HEK293 (cell line): Measurements from ENCODE around the gene HADHA.

Experiments used
- CTCF ChIA-PET: fragments of 350-600 bp; formaldehyde crosslinking; extraction: SDS; loops from one replicate; lab custom pipeline; 2021; ENCODE audit warnings: antibody characterized with exemption; lab: Yijun Ruan, JAX
- POLR2A ChIA-PET: fragments of 300-600 bp; formaldehyde crosslinking; extraction: SDS; loops from one replicate; lab custom pipeline; 2020; ENCODE audit warnings: antibody characterized with exemption, inconsistent platforms; lab: Yijun Ruan, JAX
- H3K27ac ChIP-seq: fragments of 200-500 bp; sonication (Bioruptor generic); 2 replicates; pipeline ENCODE4 v1.5.1; 2014; ENCODE audit warnings: low read depth, low read length, control low read depth, inconsistent platforms; ENCODE audit errors: extremely low read depth
- H3K36me3 ChIP-seq, 2 experiments: fragments of 200-500 bp in 1 of 2; sonication (Bioruptor generic) in 1 of 2; 1 replicate in 1 of 2; 2 replicates in 1 of 2; pipeline ENCODE4 v1.5.1; 2014 to 2017; ENCODE audit warnings: inconsistent platforms in 2 of 2, low read length in 2 of 2; ENCODE audit not compliant: control insufficient read depth in 2 of 2, insufficient read depth in 1 of 2
- H3K4me1 ChIP-seq: fragments of 200-500 bp; sonication (Bioruptor generic); 2 replicates; pipeline ENCODE4 v1.5.1; 2014; ENCODE audit warnings: mild to moderate bottlenecking, low read length, inconsistent platforms; ENCODE audit not compliant: control insufficient read depth, insufficient read depth
- H3K4me3 ChIP-seq: 2 replicates; pipeline ENCODE4 v1.5.1; 2011; ENCODE audit warnings: low read depth, mild to moderate bottlenecking, control low read depth, low read length, moderate library complexity
- H3K9me3 ChIP-seq: fragments of 200-500 bp; sonication (Bioruptor generic); 2 replicates; pipeline ENCODE4 v1.5.1; 2014; ENCODE audit warnings: low read depth, low read length, inconsistent platforms; ENCODE audit not compliant: control insufficient read depth, insufficient read depth
- HOXD13 ChIP-seq: sonication (generic); formaldehyde crosslinking; IDR thresholded peaks from 2 replicates; pipeline ENCODE4 v1.8.0; 2022; ENCODE audit warnings: missing genetic modification reagents, borderline replicate concordance
- KLF7 ChIP-seq: fragments of 450-650 bp; formaldehyde crosslinking; IDR thresholded peaks from 2 replicates; pipeline ENCODE4 v1.5.1; 2016; ENCODE audit warnings: missing biosample characterization, missing genetic modification characterization, borderline replicate concordance
- PRDM1 ChIP-seq: fragments of 450-650 bp; formaldehyde crosslinking; IDR thresholded peaks from 2 replicates; pipeline ENCODE4; 2016; ENCODE audit warnings: missing biosample characterization, missing genetic modification characterization
- TCF7L2 ChIP-seq: IDR thresholded peaks from 2 replicates; pipeline ENCODE4 v1.6.1; 2011; ENCODE audit warnings: low read depth, mild to moderate bottlenecking, inconsistent platforms, low read length, moderate library complexity, borderline replicate concordance
- YY2 ChIP-seq: fragments of 450-650 bp; formaldehyde crosslinking; IDR thresholded peaks from 2 replicates; pipeline ENCODE4 v1.5.1; 2016; ENCODE audit warnings: missing biosample characterization, missing genetic modification characterization
- ZNF114 ChIP-seq: fragments of 450-650 bp; formaldehyde crosslinking; IDR thresholded peaks from 2 replicates; pipeline ENCODE4 v1.5.0; 2017; ENCODE audit warnings: missing biosample characterization, missing genetic modification characterization
- ZNF211 ChIP-seq: fragments of 450-650 bp; formaldehyde crosslinking; IDR thresholded peaks from 2 replicates; pipeline ENCODE4 v1.5.1; 2016; ENCODE audit warnings: low read depth, missing biosample characterization, missing genetic modification characterization
- ZNF341 ChIP-seq: fragments of 450-650 bp; formaldehyde crosslinking; IDR thresholded peaks from 2 replicates; pipeline ENCODE4; 2016; ENCODE audit warnings: low read depth, missing biosample characterization, missing genetic modification characterization
- ZNF558 ChIP-seq: fragments of 450-650 bp; formaldehyde crosslinking; IDR thresholded peaks from 2 replicates; pipeline ENCODE4 v1.5.1; 2016; ENCODE audit warnings: missing biosample characterization, missing genetic modification characterization
- ZNF623 ChIP-seq: fragments of 450-650 bp; formaldehyde crosslinking; IDR thresholded peaks from 2 replicates; pipeline ENCODE4 v1.5.1; 2016; ENCODE audit warnings: missing biosample characterization, missing genetic modification characterization
- ZNF629 ChIP-seq: fragments of 450-650 bp; formaldehyde crosslinking; IDR thresholded peaks from 2 replicates; pipeline ENCODE4 v1.5.1; 2017; ENCODE audit warnings: missing biosample characterization, missing genetic modification characterization
- ZNF664 ChIP-seq: fragments of 450-650 bp; formaldehyde crosslinking; IDR thresholded peaks from 2 replicates; pipeline ENCODE4 v1.5.1; 2016; ENCODE audit warnings: missing biosample characterization, missing genetic modification characterization
- ZNF677 ChIP-seq: fragments of 450-650 bp; IDR thresholded peaks from 2 replicates; pipeline ENCODE4 v1.5.0; 2018; ENCODE audit warnings: missing biosample characterization, mild to moderate bottlenecking, missing genetic modification characterization, moderate library complexity
- ZNF701 ChIP-seq: fragments of 450-650 bp; formaldehyde crosslinking; IDR thresholded peaks from 2 replicates; pipeline ENCODE4 v1.5.1; 2016; ENCODE audit warnings: missing biosample characterization, missing genetic modification characterization
- TF ChIP-seq, protein P1 (sequence below): fragments of 450-650 bp; formaldehyde crosslinking; IDR thresholded peaks from 2 replicates; pipeline ENCODE4 v1.5.1; 2016; ENCODE audit warnings: missing biosample characterization, missing genetic modification characterization, low read depth
- TF ChIP-seq, protein P2 (sequence below): fragments of 450-650 bp; formaldehyde crosslinking; IDR thresholded peaks from 2 replicates; pipeline ENCODE4 v1.5.1; 2016; ENCODE audit warnings: missing biosample characterization, missing genetic modification characterization
- TF ChIP-seq, protein P3 (sequence below): fragments of 450-650 bp; formaldehyde crosslinking; IDR thresholded peaks from 2 replicates; pipeline ENCODE4 v1.5.1; 2017; ENCODE audit warnings: missing biosample characterization, missing genetic modification characterization
- TF ChIP-seq, protein P4 (sequence below): fragments of 450-650 bp; formaldehyde crosslinking; optimal IDR thresholded peaks from 2 replicates; pipeline ENCODE3; 2016; ENCODE audit warnings: missing biosample characterization, mild to moderate bottlenecking, missing genetic modification characterization
- TF ChIP-seq, protein P5 (sequence below): fragments of 450-650 bp; formaldehyde crosslinking; IDR thresholded peaks from 2 replicates; pipeline ENCODE4 v1.5.1; 2016; ENCODE audit warnings: missing biosample characterization, missing genetic modification characterization

The HADHA gene

DNA sequence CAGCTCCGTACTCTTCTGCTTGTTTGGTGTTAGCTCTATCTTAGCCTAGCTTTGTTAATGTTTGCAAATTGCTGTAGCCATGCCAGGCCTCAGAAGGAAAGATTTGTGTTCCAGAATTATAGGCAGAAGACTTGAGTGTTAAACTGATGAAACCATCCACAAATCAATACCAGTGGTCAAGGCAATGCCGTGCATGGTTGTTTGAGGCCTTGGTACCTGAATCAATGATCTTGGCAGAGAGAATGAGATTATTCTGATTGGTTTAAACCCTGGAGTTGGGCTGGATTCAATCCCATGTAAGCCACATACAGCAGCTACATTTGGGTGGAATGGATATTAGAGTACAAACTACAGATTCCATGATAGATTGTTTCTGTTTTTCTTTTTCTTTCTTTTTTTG lies 5.2 kb upstream of the HADHA start:
- CTCF ChIA-PET, result interaction anchor here (1.0 kb wide), 1 partner anchor 54 kb away, joined by 3 read pairs; no protein-coding TSS in a partner anchor
- Histone ChIP-seq H3K4me3 (no peak overlapping the region), H3K27ac (no peak overlapping the region), H3K4me1 (no peaks in the 10 kb centered on the region; the same call in 1 of the 2 replicates), H3K36me3 (0 out of 3 replicates have a peak, but pooled peaks cover 0 to 3% of the 10 kb centered on the region in 2 experiments)
- POLR2A ChIA-PET, result no interaction called here
- TF ChIP-seq, protein P1, sequence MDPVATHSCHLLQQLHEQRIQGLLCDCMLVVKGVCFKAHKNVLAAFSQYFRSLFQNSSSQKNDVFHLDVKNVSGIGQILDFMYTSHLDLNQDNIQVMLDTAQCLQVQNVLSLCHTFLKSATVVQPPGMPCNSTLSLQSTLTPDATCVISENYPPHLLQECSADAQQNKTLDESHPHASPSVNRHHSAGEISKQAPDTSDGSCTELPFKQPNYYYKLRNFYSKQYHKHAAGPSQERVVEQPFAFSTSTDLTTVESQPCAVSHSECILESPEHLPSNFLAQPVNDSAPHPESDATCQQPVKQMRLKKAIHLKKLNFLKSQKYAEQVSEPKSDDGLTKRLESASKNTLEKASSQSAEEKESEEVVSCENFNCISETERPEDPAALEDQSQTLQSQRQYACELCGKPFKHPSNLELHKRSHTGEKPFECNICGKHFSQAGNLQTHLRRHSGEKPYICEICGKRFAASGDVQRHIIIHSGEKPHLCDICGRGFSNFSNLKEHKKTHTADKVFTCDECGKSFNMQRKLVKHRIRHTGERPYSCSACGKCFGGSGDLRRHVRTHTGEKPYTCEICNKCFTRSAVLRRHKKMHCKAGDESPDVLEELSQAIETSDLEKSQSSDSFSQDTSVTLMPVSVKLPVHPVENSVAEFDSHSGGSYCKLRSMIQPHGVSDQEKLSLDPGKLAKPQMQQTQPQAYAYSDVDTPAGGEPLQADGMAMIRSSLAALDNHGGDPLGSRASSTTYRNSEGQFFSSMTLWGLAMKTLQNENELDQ (tag by site-specific recombination), result no peak
- TF ChIP-seq ZNF629 (tag by site-specific recombination), result no peak
- no peak for TF ChIP-seq ZNF623 (tag by site-specific recombination)
- no peak for TF ChIP-seq ZNF677
- no peak for TF ChIP-seq YY2 (tag by site-specific recombination)
- no peak for TF ChIP-seq TCF7L2
- TF ChIP-seq ZNF701 (tag by site-specific recombination), result no peak
- TF ChIP-seq HOXD13 (CRISPR knock-in tag), result no peak
- TF ChIP-seq, protein P2, sequence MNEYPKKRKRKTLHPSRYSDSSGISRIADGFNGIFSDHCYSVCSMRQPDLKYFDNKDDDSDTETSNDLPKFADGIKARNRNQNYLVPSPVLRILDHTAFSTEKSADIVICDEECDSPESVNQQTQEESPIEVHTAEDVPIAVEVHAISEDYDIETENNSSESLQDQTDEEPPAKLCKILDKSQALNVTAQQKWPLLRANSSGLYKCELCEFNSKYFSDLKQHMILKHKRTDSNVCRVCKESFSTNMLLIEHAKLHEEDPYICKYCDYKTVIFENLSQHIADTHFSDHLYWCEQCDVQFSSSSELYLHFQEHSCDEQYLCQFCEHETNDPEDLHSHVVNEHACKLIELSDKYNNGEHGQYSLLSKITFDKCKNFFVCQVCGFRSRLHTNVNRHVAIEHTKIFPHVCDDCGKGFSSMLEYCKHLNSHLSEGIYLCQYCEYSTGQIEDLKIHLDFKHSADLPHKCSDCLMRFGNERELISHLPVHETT (tag by site-specific recombination), result no peak
- no peak for TF ChIP-seq ZNF211 (tag by site-specific recombination)
- TF ChIP-seq, all 188 proteins: peak for 0
- H3K9me3 ChIP-seq, result no peaks in the 10 kb centered on the region

DNA sequence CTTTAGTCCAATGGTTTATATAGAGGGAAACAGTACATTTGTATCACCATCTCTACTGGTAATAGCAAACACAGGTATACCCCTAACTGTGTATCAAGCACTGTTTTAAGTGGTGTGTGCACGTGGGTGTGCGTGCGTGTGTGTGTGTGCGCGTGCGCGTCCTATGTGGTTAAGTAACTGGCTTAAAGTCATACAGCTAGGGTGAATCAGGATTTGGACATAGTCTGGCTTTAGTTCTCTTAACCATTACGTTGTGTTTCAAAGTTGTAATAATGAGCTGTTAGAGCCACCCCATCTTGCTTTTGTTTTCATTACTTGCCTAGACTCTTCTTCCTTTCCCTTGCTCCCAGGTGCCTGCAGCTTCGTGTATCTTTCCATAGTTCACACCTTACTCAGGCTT lies 2.4 kb upstream of the HADHA start:
- Histone ChIP-seq H3K36me3 (no peaks in the 10 kb centered on the region), H3K4me3 (no peak overlapping the region), H3K9me3 (no peaks in the 10 kb centered on the region), H3K4me1 (no peaks in the 10 kb centered on the region; the same call in 1 of the 2 replicates), H3K27ac (no peak overlapping the region)
- ChIA-PET POLR2A (interaction anchor here (0.5 to 0.9 kb wide), 3 partner anchors 52 to 98 kb away, joined by 3 to 6 read pairs (median 3); no protein-coding TSS in a partner anchor), CTCF (interaction anchor here (0.6 to 0.7 kb wide), 2 partner anchors 14 to 257 kb away, joined by 3 read pairs; no protein-coding TSS in a partner anchor)
- TF ChIP-seq, protein P3, sequence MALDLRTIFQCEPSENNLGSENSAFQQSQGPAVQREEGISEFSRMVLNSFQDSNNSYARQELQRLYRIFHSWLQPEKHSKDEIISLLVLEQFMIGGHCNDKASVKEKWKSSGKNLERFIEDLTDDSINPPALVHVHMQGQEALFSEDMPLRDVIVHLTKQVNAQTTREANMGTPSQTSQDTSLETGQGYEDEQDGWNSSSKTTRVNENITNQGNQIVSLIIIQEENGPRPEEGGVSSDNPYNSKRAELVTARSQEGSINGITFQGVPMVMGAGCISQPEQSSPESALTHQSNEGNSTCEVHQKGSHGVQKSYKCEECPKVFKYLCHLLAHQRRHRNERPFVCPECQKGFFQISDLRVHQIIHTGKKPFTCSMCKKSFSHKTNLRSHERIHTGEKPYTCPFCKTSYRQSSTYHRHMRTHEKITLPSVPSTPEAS (tag by site-specific recombination), result 0 out of 2 replicates have a peak, but pooled peaks have one; percentile 10
- TF ChIP-seq ZNF558 (tag by site-specific recombination) (no peak), ZNF341 (tag by site-specific recombination) (no peak), KLF7 (tag by site-specific recombination) (no peak), ZNF114 (no peak), ZNF664 (tag by site-specific recombination) (no peak), PRDM1 (tag by site-specific recombination) (peak; percentile 64)
- TF ChIP-seq, protein P4, sequence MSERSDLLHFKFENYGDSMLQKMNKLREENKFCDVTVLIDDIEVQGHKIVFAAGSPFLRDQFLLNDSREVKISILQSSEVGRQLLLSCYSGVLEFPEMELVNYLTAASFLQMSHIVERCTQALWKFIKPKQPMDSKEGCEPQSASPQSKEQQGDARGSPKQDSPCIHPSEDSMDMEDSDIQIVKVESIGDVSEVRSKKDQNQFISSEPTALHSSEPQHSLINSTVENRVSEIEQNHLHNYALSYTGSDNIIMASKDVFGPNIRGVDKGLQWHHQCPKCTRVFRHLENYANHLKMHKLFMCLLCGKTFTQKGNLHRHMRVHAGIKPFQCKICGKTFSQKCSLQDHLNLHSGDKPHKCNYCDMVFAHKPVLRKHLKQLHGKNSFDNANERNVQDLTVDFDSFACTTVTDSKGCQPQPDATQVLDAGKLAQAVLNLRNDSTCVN (tag by site-specific recombination), result peak; percentile 30
- TF ChIP-seq, protein P5, sequence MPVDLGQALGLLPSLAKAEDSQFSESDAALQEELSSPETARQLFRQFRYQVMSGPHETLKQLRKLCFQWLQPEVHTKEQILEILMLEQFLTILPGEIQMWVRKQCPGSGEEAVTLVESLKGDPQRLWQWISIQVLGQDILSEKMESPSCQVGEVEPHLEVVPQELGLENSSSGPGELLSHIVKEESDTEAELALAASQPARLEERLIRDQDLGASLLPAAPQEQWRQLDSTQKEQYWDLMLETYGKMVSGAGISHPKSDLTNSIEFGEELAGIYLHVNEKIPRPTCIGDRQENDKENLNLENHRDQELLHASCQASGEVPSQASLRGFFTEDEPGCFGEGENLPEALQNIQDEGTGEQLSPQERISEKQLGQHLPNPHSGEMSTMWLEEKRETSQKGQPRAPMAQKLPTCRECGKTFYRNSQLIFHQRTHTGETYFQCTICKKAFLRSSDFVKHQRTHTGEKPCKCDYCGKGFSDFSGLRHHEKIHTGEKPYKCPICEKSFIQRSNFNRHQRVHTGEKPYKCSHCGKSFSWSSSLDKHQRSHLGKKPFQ (tag by site-specific recombination), result 0 out of 2 replicates have a peak, but pooled peaks have one; percentile 23
